ENCODE measurements around the gene PDE4D.
A peak's percentile ranks its signal among the peaks of the same experiment; 100 is the strongest.
"Not testable (repeated sequence)": the region's sequence is repeated elsewhere in the genome, so short reads cannot be mapped to it uniquely, and the experiment has no call there.

Gene PDE4D

GRCh38 chr5:59798862-59799667 is 94.5 kb downstream of the PDE4D start:
- DNase-seq, result peak in 1 of 2 donors; percentile 2

- no peak for DNase-seq
These were observed 98.4 kb downstream of the PDE4D start for GRCh38 chr5:59795141-59795540.

- no peak for DNase-seq
These were observed 100.4 kb downstream of the PDE4D start for GRCh38 chr5:59792983-59793585.

GRCh38 chr5:59791617-59792016 is 101.9 kb downstream of the PDE4D start:
- DNase-seq, result no peak

GRCh38 chr5:59790776-59791475 is 102.6 kb downstream of the PDE4D start:
- DNase-seq, result no peak

GRCh38 chr5:59790376-59790775 is 103.2 kb downstream of the PDE4D start:
- DNase-seq, result no peak

GRCh38 chr5:59789894-59790293 is 103.6 kb downstream of the PDE4D start:
- DNase-seq, result no peak

- no peak for DNase-seq
These were observed 104.3 kb downstream of the PDE4D start for GRCh38 chr5:59789197-59789596.

- DNase-seq, result no peak
These were observed 107.2 kb downstream of the PDE4D start for GRCh38 chr5:59786334-59786805.

- DNase-seq, result no peak
These were observed 107.7 kb downstream of the PDE4D start for GRCh38 chr5:59785676-59786333.

- not testable (repeated sequence) for DNase-seq
These were observed 108.8 kb downstream of the PDE4D start for GRCh38 chr5:59784708-59785107.

GRCh38 chr5:59783264-59783663 is 110.3 kb downstream of the PDE4D start:
- DNase-seq, result no peak

GRCh38 chr5:59782856-59783255 is 110.7 kb downstream of the PDE4D start:
- no peak for DNase-seq

- no peak for DNase-seq
These were observed 114.1 kb downstream of the PDE4D start for GRCh38 chr5:59779453-59779852.

- no peak for DNase-seq
These were observed 116.5 kb downstream of the PDE4D start for GRCh38 chr5:59777028-59777427.

GRCh38 chr5:59773294-59773693 is 120.2 kb downstream of the PDE4D start:
- DNase-seq, result no peak

- no peak for DNase-seq
These were observed 120.8 kb downstream of the PDE4D start for GRCh38 chr5:59772757-59773156.

- DNase-seq, result no peak
These were observed 121.3 kb downstream of the PDE4D start for GRCh38 chr5:59772206-59772605.

- DNase-seq, result no peak
These were observed 122.6 kb downstream of the PDE4D start for GRCh38 chr5:59770953-59771352.

GRCh38 chr5:59769832-59770231 is 123.7 kb downstream of the PDE4D start:
- no peak for DNase-seq

GRCh38 chr5:59769041-59769360 is 124.5 kb downstream of the PDE4D start:
- no peak for DNase-seq

- no peak for DNase-seq
These were observed 125.1 kb downstream of the PDE4D start for GRCh38 chr5:59768152-59769040.

All from bone marrow (tissue), 2 donors.